HG03469 (cell line): ENCODE data around the gene KLF15.
"Not testable (repeated sequence)": the region's sequence is repeated elsewhere in the genome, so short reads cannot be mapped to it uniquely, and the experiment has no call there.

Experiments used
- ATAC-seq: cut with Tn5 transposase; IDR thresholded peaks from one replicate; pipeline ENCODE4 v1.9.1; 2021; ENCODE audit warnings: mild to moderate bottlenecking, moderate library complexity, moderate number of reproducible peaks; ENCODE audit not compliant: unreplicated experiment

The KLF15 gene

DNA sequence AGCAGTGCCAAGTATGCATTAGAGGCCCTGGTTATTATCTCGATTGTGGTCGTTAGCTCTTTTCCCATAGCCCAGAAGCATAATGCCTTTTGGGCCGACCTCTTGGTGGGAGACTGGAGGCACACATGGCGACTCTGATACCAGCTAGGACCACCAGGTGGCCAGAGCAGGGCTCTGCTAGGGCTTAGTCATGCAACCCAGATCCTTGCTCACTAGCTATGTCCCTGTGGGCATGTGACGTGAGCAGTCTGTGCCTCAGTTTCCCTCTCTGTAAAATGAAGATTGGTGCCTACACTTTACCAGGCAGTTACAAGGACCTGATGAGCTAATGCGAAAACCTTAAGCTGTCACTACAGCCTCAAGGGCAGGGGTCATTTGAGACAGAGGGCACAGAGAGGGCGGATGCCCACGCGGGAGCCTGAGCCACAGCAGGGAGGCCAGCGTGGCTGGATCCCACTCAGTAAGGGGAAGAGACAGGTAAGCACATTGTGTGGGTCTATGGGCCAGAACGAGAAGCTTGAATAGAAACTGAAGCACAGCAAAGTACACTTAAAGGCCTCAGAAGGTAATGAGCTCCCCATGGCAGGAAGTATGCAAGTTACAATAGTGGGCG lies 8.8 kb downstream of the KLF15 start:
- ATAC-seq = no peak

DNA sequence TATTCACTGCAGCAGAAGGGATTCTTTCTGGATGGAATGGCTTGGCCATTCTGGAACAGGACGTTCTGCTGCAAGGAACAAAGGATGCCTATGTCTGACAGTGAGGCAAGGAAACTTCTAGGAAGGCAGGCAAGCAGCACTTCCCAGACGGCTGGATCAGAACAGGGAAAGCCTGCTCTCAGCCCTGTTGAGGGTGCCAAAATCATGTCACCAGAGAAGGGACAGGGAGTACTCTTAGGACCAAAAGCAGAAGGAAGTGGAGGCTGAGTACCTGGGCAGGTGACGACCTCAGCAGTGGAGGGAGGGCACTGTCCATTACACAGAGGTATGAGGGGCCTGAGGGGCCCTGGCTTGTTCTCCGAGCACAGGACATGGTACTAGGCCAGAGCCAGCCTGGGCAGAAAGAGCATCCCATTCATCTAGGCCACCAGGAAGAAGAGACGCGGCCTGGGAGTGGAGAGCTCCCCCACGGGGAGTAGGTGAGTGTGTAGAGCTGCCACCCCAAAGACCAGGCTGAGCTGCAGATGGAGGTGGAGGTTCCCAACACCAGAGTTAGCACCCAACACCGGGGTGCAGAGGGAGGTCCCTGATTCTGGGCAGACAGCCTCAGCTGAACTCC lies 9.6 kb downstream of the KLF15 start:
- no peak for ATAC-seq

DNA sequence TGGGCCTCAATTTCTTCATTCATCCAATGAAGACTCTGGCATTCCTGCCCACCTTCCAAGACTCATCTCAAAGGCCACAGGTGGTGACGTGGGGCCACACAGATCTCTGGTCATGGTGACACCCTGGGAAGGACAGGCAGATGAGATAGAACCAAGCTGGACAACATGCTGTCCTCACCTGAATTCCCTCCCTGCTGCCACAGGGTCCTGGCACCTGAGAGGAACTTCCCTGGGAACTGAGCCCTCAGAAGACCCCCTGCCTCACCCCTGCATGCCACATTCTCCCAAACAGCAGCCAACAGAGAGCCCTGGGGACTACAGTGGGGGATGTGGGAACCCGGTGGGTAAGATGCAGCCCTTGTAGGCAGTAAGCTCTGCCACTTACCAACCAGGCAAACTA lies 10.7 kb downstream of the KLF15 start:
- no peak for ATAC-seq

DNA sequence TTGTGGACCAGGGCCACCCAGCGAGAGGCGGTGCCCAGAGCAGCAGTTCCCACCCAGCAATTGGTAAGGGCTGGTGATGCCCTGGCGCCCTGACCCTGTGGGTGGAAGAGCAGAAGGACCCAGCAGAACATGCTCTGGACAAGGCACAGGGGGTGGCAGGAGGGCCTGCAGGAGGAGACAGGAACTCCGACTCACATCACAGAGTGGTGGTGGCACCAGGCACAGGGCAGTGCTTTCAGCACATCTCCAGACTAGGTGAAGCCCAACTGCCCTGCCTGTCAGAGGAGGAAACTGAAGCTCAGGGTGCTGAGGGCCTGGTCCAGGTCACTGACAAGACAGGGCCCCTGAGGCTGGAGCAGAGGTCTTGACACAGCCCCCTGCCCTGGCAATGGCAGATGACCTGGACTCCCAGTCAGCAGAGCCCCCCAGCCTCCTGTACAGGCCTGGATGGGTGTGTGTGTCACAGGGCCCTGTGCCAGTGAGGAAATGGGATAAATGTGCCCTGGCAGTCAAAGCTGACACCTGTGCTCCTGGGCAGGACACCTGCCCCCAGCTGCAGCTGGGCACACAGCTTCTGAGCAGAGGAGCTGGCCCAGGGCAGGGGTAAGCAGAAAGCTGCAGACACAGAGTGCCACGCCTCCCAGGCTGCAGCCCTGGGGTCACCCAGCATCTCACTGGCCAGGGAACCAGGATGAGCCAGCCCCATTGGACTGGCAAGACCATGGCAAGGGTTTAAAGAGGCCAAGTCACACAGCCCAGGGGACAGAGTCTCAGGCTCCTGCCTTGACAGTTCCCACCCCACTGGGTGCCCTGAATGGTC lies 11.4 kb downstream of the KLF15 start:
- no peak for ATAC-seq

DNA sequence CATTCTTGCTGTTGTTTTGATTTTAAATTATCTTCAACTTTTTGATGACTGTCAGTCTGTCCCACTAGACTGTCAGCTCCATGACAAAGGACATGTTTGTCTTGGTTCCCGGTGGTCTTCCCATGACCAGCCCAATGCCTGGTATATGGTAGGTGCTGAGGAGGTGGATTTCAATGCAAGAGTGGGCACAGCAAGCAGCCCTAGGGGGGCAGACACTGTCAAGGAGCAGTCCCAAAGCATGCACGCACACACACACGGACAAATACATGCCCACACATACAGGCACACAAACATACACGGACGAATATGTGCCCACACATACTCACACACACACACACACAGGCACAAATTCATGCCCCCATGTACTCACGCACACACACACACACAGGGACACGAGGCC lies 12.0 kb downstream of the KLF15 start:
- ATAC-seq = no peak

DNA sequence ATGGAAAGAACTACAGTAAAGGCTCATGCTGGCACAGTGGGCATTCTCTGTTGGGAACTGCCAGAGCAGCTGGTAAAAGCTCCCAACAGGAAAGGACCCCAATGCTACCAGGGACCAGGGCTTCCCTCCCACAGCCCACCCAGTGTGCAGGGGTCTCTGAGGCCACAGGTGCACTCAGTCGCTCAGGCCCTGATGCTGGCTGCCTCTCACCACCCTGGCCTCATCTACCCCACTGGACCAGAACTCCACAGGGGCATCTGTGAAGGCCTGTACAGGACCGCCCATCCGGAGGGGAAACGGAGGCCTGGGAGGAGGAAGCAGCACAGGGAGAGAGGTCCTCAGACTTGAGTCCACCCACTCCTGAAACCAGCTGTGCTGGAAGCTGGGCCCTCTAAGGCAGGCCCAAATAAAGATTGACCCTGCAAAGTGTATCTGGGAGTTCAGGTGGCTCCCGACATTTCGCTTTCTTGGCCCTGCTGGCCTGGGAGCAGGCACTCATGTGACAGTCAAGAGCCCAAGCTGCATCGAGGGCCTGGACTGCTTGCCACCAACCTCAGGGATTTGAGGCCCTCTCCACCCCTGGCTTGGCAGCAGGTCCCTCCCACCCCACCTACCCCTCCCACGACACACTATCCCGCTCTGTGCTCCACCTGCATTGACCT lies 12.7 kb downstream of the KLF15 start:
- no peak for ATAC-seq

DNA sequence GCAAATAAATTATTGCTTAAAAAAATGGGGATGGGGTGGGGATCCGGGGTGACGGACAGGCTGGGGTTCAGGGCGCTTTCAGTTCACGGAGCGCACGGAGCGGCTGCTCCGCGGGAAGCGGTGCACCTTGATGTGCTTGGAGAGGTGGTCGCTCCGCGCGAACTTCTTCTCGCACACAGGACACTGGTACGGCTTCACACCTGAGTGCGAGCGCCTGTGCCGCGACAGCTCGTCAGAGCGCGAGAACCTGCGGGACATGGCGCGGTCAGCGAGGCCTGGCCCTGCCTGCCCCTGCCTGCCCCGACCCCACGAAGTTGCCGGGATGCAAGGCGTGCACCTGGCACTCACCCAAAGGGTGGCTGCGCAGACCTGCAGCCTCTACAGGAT lies 13.6 kb downstream of the KLF15 start:
- no peak for ATAC-seq

DNA sequence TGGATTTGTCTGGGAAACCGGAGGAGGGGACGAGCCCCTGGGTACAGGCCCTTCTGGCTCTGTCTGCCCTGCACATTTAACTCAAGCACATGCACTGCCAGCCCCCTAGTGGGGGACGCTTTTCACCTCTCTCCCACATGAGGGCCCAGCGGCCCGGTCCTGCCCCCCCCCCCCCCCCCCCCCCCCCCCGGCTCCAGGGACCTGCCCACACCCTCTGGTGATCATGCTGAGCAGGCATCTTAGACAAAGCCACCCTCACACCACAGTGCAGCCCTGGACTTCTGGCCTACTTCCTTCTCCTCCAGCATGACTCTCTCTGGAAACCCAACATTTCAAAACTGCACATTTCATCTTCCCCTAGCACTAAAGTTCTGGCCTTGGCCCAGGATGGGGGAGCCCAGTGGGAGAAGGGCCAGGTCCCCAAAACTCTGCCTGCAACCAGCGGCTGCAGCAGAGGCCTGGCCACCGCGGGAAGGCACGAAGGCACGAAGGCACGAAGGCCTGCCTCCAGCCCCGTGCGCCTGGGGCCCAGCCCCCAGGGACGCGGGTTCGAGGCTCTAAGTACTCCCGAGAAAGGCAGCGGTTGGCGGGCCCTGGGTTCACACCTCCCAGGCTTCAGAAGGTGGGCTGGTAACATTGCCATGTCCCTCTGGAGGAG lies 14.1 kb downstream of the KLF15 start:
- ATAC-seq = no peak

DNA sequence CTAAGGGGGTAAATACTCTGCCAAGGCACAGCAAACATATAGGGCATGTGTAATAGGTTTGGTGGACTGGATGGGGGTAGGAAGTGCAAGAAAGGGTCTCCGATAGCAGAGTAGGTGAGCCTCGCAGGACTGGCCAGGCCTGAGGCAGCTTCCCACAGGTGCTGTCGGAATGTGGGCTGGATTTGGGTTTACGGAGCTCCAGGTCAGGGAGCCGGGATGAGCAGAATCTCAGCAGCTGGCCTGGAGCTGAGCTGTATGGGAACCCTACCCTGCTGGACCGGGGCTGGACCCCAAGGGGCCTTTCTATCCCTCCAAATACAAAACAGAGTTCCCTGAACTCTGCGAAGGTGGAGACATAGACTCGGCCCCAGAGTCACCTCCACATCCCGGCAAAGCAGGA lies 15.0 kb downstream of the KLF15 start:
- ATAC-seq = no peak

DNA sequence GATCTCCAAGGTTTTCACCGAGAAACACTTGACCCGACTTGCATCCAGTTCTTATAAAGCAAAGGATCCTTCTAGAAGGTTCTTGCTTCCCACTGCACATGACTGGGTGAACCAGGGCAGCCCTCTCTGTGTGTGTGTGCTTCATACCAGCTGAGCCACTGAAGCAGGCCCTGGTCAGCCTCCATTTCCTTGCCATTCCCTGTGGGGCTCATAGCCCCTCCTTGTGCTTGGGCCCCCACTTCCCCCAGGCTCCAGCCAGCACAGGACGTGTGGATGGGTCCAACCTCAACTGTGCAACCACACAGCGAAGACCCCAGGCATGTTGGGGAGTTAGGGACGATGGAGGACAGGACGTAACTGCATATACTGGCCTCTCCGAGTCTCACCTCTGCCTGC lies 15.5 kb downstream of the KLF15 start:
- no peak for ATAC-seq

DNA sequence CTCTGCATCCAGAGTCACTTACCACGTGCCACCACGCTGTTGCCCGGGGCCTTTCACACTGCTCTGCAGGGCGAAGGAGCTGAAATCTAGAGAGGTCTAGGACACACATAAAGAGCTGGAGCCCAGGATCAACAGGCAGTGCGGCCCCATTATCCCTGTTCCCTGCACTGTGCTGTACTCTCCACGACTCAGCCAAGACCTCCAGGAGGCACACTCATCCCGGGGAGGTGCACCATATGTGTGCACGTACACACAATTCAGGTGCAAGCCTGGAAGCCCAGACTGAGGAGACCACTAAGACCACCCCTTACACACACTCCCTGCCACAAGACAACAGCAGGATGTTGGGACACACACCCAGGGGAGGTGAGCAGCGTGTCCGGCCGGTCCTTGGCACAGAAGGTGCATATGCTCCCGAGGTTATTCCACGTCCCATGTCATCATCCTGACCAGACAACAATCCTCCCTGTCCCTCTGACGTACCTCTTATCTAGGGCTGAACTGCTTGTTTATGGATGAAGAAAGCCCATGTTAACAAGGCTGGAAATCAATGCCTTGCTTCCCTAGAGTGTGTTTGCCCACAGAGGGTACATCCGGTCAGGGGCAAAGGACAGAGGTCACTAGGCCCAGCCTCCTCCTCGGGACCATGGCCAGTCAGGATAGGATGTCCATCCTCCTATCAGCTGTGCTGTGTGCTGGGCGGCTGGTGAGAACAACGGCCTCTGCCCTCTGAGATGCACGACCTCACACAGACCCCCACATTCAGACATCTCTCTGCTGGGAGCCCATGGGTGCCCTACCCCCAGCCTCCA lies 16.1 kb downstream of the KLF15 start:
- ATAC-seq = no peak

DNA sequence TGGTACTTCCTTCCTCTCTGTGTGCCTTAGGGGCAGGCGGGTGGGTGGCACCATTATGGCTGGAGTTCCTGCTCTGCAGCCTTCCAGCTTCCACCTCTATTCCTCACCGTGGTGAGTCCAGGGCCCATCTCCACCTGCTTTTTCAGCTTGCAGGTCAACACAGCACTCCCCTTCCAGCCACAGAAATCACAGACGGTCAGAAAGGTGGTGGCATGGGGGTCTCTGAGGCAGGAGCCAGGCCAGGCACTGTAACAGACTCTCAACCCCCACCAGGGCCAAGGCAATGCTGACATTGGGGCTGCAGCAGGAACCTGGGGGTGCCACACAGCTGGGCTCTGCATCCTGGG lies 16.6 kb downstream of the KLF15 start:
- ATAC-seq = no peak

DNA sequence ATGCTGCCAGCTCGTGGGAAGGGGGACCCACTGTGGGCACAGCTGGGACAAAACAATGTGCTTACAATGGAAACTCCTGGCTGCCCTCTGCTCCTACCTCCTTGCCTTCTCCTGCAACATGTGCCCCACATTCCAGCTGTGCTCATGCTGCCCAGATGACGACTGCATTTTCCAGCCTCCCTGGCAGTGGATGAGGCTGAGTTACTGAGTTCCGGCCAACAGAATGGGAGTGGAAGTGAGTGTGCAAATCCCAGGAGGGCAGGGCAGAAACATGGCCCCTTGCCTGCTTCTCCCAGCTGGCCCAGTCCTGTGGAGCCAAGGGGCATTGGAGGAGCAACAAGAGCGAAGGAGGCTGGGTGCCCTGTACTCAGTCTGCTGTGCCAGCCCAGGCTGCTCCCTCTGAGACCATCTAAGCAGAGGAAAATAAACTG lies 17.1 kb downstream of the KLF15 start:
- ATAC-seq = no peak

DNA sequence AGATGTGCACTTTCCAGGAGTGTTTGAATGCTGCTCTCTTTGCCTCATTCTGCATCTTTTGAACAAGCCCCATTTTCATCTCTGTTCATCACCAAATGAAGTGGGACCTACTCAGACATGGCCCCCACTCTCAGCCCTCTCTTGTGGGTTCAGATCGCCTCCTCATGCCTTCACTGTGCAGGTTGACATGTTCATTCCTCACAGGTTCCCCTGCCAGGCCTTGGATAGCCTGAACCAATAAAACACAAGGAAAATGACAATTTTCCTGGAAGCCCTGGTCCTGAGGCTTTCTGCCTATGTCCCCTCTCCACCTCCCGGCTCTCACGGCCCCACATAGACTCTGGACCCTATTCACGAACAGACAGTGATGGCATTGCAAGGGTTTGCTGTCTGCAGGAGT lies 17.7 kb downstream of the KLF15 start:
- no peak for ATAC-seq

DNA sequence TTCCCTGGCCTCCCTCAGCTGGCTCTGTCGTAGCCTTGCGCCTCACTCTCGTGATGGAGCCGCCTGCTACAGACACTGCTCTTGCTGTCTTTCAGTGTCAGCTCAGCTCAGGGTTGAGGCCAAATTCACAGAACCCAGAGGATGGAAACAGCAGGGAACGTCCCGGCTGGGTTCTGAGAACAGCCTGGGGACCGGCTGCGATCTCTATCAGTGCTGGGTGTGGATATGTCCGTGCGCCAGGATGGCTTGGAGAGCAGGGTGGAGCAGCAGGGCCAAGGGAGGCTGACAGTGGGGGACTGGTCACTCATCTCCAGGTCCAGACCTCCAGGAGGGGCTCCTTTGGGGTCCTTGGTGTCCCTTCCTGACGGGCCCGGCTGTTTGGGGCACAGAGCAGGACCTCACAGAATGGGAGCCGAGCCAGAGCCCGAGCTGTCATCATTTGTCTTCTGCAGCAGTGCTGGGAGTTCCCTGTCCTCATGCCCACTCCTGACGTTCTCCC lies 18.4 kb downstream of the KLF15 start:
- no peak for ATAC-seq

DNA sequence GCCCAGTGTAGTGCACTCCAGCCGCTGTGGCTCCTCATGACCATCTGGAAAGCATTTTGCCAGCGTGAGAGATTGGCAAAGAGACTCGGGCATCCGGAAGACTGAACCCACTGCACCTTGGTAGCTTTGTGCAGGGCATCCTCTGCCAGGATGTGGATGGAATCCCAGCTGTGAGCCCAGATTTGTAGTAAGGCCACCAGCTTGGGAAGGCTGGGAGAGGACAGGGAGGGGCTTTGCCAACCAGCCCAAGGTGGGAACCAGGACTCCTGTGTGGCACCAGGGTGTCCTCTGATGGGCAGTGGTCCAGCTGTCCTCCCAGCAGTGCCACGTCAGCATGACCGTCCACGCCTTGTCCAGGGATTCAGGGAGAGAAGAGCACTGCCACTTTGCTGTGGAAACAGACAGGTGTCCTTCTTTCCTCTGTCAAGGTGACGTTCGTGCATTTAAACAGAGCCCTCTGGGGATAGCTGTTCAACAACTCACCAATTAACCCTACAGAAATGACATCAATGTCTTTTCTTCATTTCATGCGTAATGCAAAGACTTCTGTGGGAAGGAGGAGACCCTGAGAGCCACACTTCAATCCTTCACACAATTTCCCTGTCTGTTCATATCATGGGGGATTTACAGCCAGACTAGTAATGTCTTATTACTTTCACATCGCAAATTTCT lies 19.1 kb downstream of the KLF15 start:
- no peak for ATAC-seq

DNA sequence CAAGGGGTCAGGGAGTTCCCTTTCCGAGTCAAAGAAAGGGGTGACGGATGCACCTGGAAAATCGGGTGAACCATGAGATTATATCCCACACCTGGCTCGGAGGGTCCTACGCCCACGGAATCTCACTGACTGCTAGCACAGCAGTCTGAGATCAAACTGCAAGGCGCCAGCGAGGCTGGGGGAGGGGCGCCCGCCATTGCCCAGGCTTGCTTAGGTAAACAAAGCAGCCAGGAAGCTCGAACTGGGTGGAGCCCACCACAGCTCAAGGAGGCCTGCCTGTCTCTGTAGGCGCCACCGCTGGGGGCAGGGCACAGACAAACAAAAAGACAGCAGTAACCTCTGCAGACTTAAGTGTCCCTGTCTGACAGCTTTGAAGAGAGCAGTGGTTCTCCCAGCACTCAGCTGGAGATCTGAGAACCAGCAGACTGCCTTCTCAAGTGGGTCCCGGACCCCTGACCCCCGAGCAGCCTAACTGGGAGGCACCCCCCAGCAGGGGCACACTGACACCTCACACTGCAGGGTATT lies 25.3 kb downstream of the KLF15 start:
- ATAC-seq = not testable (repeated sequence)

DNA sequence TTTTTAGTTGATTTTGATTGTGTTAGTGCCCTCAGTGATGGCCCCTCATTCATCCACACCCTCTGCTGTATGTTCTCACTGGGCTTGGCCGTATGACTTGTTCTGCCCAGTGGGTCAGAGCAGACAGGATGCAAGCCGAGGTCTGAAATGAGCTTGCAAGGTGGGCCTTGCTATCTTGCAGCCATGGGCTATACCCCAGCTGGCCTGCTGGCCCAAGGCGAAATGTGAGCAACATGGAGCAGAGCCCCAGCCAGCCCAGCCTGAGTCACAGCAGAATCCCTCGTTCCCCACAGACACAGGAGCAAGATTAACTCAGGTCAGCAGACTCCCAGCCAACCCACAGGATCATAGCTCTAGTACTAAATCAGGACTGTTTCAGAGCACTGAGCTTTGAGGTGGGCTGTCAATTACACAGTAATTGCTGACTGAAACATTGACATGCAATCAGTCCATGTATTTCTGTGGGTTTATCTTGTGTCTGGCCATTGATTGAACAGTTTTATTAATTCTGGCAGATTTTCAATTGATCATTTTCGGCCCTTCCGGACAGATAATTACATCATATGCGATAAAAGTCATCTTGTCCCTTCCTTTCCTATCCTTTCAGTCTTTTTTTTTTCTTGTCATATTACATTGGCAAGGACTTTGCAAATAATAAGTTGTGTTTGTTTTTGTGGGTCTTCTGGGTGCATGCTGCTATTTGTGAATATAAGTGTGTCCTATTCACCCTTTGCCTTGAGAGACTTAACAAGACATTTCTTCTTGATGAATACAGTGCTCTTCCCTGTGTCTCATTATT lies 27.1 kb downstream of the KLF15 start:
- no peak for ATAC-seq

DNA sequence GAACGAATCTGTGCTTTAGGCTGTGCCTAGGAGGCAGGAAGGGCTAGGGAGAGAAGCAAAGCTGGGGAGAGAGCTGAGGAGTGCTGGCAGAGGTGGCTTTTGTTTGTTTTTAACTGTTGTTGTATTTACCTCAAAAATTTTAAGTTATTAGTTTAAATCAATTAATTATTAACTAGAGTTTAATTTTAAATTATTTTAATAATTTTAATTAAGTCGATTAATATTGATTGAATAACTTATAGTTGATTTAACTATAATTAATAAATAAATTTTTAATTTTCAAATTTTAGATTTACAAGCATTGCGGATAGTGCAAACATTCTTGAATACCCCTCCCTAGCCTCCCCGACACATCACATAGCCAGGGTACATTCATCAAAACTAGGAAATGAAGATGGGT lies 30.6 kb downstream of the KLF15 start:
- ATAC-seq = no peak
